GM23338 (cell line): Measurements from ENCODE around the gene ABI1. TPM values are rescaled to one million over a fixed set of nuclear protein-coding genes. Genes with fewer than 3 reads are reported as not detected.

Source experiments
- ATAC-seq: fragments of 200-7000 bp; cut with Tn5 transposase; 3 replicates; pipeline ENCODE4 v1.9.1; 2020
- DNase-seq: peaks from one replicate; pipeline ENCODE4 v3.0.0-alpha.2; 2015; ENCODE audit warnings: low spot score
- H2AFZ ChIP-seq: fragments of 200-600 bp; sonication (generic); 2 replicates; pipeline ENCODE4 v1.8.0; 2016; ENCODE audit warnings: antibody characterized with exemption, mild to moderate bottlenecking, moderate library complexity
- H3F3A ChIP-seq: fragments of 200-600 bp; sonication (generic); replicated peaks from 2 replicates; pipeline ENCODE4 v1.8.0; 2017; ENCODE audit warnings: antibody characterized with exemption, mixed run types, low read depth
- H3K27ac ChIP-seq: fragments of 200-600 bp; sonication (generic); 2 replicates; pipeline ENCODE4 v1.6.1; 2016; ENCODE audit warnings: low read depth
- H3K27me3 ChIP-seq: fragments of 200-600 bp; sonication (generic); 2 replicates; pipeline ENCODE4 v1.8.0; 2016; ENCODE audit warnings: mild to moderate bottlenecking, mixed run types, moderate library complexity; ENCODE audit not compliant: insufficient read depth
- H3K36me3 ChIP-seq: fragments of 200-600 bp; sonication (generic); 2 replicates; pipeline ENCODE4 v1.8.0; 2016; ENCODE audit warnings: mild to moderate bottlenecking; ENCODE audit not compliant: insufficient read depth
- H3K4me1 ChIP-seq: fragments of 200-600 bp; sonication (generic); 2 replicates; pipeline ENCODE4 v1.8.0; 2016; ENCODE audit warnings: mild to moderate bottlenecking, moderate library complexity; ENCODE audit not compliant: insufficient read depth
- H3K4me2 ChIP-seq: fragments of 200-600 bp; sonication (generic); 2 replicates; pipeline ENCODE4 v1.7.1; 2017; ENCODE audit warnings: mixed run types
- H3K4me3 ChIP-seq: fragments of 200-600 bp; sonication (generic); 2 replicates; pipeline ENCODE4 v1.6.1; 2016; ENCODE audit warnings: mixed run types
- H3K79me2 ChIP-seq: fragments of 200-600 bp; sonication (generic); replicated peaks from 2 replicates; pipeline ENCODE4 v1.8.0; 2017; ENCODE audit warnings: mild to moderate bottlenecking; ENCODE audit not compliant: insufficient read depth
- H3K9me2 ChIP-seq: fragments of 200-600 bp; sonication (generic); 2 replicates; pipeline ENCODE4 v1.8.0; 2017; ENCODE audit not compliant: insufficient read depth
- H4K20me1 ChIP-seq: fragments of 200-600 bp; sonication (generic); replicated peaks from 2 replicates; pipeline ENCODE4 v1.8.0; 2017; ENCODE audit warnings: mild to moderate bottlenecking; ENCODE audit not compliant: insufficient read depth
- H3K27ac Mint-ChIP-seq: 2 replicates; pipeline ENCODE4 v1.8.0; 2020; ENCODE audit warnings: inconsistent platforms, mild to moderate bottlenecking, moderate library complexity, mixed read lengths
- H3K27me3 Mint-ChIP-seq: 3 replicates; pipeline ENCODE4 v1.8.0; 2022; ENCODE audit warnings: low read depth, mild to moderate bottlenecking, moderate library complexity, mixed read lengths, inconsistent platforms; ENCODE audit not compliant: insufficient read depth, poor library complexity
- H3K36me3 Mint-ChIP-seq: 3 replicates; pipeline ENCODE4 v1.8.0; 2021; ENCODE audit warnings: low read depth, mild to moderate bottlenecking, inconsistent platforms, moderate library complexity, mixed read lengths
- H3K4me1 Mint-ChIP-seq: 3 replicates; pipeline ENCODE4 v1.8.0; 2020; ENCODE audit warnings: mild to moderate bottlenecking, inconsistent platforms, mixed read lengths
- H3K4me3 Mint-ChIP-seq: 3 replicates; pipeline ENCODE4 v1.8.0; 2021; ENCODE audit warnings: moderate library complexity, mild to moderate bottlenecking, inconsistent platforms, mixed read lengths
- H3K9me3 Mint-ChIP-seq: 3 replicates; pipeline ENCODE4 v1.8.0; 2020; ENCODE audit warnings: moderate library complexity, mild to moderate bottlenecking, inconsistent platforms, mixed read lengths
- CREB1 ChIP-seq: fragments of 250-450 bp; sonication (Bioruptor Pico); IDR thresholded peaks from 2 replicates; pipeline ENCODE4 v1.5.0; 2020; ENCODE audit warnings: low read depth, mild to moderate bottlenecking, moderate library complexity
- EZH2 ChIP-seq: fragments of 200-600 bp; sonication (generic); IDR thresholded peaks from one replicate; pipeline ENCODE4 v1.8.0; 2017; ENCODE audit warnings: antibody characterized with exemption, mild to moderate bottlenecking, low read depth; ENCODE audit not compliant: unreplicated experiment
- EZH2phosphoT487 ChIP-seq: fragments of 200-600 bp; sonication (generic); IDR thresholded peaks from one replicate; pipeline ENCODE4 v1.8.1; 2018; ENCODE audit warnings: antibody characterized with exemption; ENCODE audit not compliant: unreplicated experiment
- JUNB ChIP-seq: IDR thresholded peaks from one replicate; pipeline ENCODE4 v1.6.1; 2016; ENCODE audit warnings: antibody characterized with exemption; ENCODE audit not compliant: unreplicated experiment
- NANOG ChIP-seq: IDR thresholded peaks from 2 replicates; pipeline ENCODE4 v1.6.1; 2016; ENCODE audit warnings: antibody characterized with exemption, borderline replicate concordance
- POLR2AphosphoS5 ChIP-seq: IDR thresholded peaks from 2 replicates; pipeline ENCODE4 v1.6.1; 2016; ENCODE audit warnings: antibody characterized with exemption, low read depth
- STAT1 ChIP-seq: IDR thresholded peaks from one replicate; pipeline ENCODE4 v1.6.1; 2016; ENCODE audit warnings: antibody characterized with exemption; ENCODE audit not compliant: unreplicated experiment
- ZNF114 ChIP-seq: fragments of 250-450 bp; sonication (Bioruptor Pico); IDR thresholded peaks from 2 replicates; pipeline ENCODE4 v1.5.0; 2020; ENCODE audit warnings: mild to moderate bottlenecking, moderate library complexity
- ZNF331 ChIP-seq: fragments of 250-450 bp; sonication (Bioruptor Pico); IDR thresholded peaks from 2 replicates; pipeline ENCODE4 v1.5.0; 2020; ENCODE audit warnings: low read depth, mild to moderate bottlenecking, moderate library complexity
- polyA plus RNA-seq: library from polyadenylated mRNA; unstranded; fragments of >200 nt; fragmentation: Nextera tagmentation; extraction: Ambion mirVana; gene quantifications from 2 replicates; pipeline ENCODE4 v1.2.1, GENCODE V29; 2016
- total RNA-seq: library from RNA; depleted of rRNA; stranded (reverse); fragments of >200 nt; shearing (Covaris generic); gene quantifications from 2 replicates; pipeline ENCODE4 v1.2.3, GENCODE V29; 2014
- TF ChIP-seq, protein P1 (sequence below), 2 experiments: fragments of 200-600 bp in 1 of 2; sonication (generic) in 1 of 2; conservative IDR thresholded peaks; 2 replicates each; pipeline versions ENCODE4 v1.5.1 to v1.6.1; 2016 to 2017; ENCODE audit warnings: antibody characterized with exemption in 2 of 2, low read depth in 2 of 2, mild to moderate bottlenecking in 2 of 2, moderate library complexity in 1 of 2
- TF ChIP-seq, protein P2 (sequence below): IDR thresholded peaks from 2 replicates; pipeline ENCODE4 v1.6.1; 2016; ENCODE audit warnings: antibody characterized with exemption
- TF ChIP-seq, protein P3 (sequence below): fragments of 250-450 bp; sonication (Bioruptor Pico); IDR thresholded peaks from 2 replicates; pipeline ENCODE4 v1.5.0; 2020; ENCODE audit warnings: mild to moderate bottlenecking, moderate library complexity

Gene ABI1
- total and polyA plus RNA-seq, 2 experiments from 2014 or later, result 22.3 to 30.7 TPM

DNA sequence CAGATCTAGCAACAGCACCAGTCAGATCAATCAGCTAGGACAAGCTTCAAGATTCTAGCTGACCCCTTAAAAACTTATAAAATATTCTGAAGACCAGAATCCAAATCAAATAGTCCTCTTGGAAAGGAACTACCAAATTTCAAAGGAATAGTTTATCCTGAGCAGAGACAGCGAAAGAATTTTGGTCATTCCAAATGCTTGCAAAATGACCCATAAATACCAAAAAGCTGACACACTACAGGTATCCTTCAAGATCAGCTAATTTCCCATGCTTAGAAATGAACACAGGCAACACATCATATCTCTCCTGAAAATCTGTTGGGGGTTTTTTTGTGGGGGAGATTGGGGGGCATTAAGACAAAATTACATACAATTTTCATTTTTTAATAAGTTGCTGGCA, 84.5 kb downstream of the ABI1 start:
- Histone ChIP-seq H3K4me3 (no peak overlapping the region), H3F3A (no peaks in the 10 kb centered on the region), H3K27me3 (no peaks in the 10 kb centered on the region), H2AFZ (no peak overlapping the region), H3K79me2 (peaks cover 86% of the 10 kb centered on the region), H3K4me2 (no peak overlapping the region), H3K9me2 (0 out of 2 replicates have a peak, but pooled peaks cover 4% of the 10 kb centered on the region), H3K4me1 (peaks cover 21% of the 10 kb centered on the region), H4K20me1 (no peaks in the 10 kb centered on the region; the same call in 1 of the 2 replicates), H3K27ac (no peak overlapping the region), H3K36me3 (no peaks in the 10 kb centered on the region)
- no peaks in the 10 kb centered on the region for H3K9me3 Mint-ChIP-seq
- H3K27ac Mint-ChIP-seq, result 0 out of 2 replicates have a peak overlapping the region, but pooled peaks have one; percentile 22
- H3K36me3 Mint-ChIP-seq, result no peaks in the 10 kb centered on the region
- ATAC-seq (no peak), DNase-seq (no peak)
- no peaks in the 10 kb centered on the region for H3K27me3 Mint-ChIP-seq
- H3K4me1 Mint-ChIP-seq, result peaks cover 20% of the 10 kb centered on the region
- TF ChIP-seq, protein P1, sequence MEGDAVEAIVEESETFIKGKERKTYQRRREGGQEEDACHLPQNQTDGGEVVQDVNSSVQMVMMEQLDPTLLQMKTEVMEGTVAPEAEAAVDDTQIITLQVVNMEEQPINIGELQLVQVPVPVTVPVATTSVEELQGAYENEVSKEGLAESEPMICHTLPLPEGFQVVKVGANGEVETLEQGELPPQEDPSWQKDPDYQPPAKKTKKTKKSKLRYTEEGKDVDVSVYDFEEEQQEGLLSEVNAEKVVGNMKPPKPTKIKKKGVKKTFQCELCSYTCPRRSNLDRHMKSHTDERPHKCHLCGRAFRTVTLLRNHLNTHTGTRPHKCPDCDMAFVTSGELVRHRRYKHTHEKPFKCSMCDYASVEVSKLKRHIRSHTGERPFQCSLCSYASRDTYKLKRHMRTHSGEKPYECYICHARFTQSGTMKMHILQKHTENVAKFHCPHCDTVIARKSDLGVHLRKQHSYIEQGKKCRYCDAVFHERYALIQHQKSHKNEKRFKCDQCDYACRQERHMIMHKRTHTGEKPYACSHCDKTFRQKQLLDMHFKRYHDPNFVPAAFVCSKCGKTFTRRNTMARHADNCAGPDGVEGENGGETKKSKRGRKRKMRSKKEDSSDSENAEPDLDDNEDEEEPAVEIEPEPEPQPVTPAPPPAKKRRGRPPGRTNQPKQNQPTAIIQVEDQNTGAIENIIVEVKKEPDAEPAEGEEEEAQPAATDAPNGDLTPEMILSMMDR (conservative IDR thresholded peaks at IDR 0.05; ENCODE audit: low read depth in 2 of 2), result no peak
- TF ChIP-seq ZNF114 (CRISPR knock-in tag) (no peak), EZH2 (no peak), CREB1 (CRISPR knock-in tag) (no peak), POLR2AphosphoS5 (no peak)
- TF ChIP-seq, protein P2, sequence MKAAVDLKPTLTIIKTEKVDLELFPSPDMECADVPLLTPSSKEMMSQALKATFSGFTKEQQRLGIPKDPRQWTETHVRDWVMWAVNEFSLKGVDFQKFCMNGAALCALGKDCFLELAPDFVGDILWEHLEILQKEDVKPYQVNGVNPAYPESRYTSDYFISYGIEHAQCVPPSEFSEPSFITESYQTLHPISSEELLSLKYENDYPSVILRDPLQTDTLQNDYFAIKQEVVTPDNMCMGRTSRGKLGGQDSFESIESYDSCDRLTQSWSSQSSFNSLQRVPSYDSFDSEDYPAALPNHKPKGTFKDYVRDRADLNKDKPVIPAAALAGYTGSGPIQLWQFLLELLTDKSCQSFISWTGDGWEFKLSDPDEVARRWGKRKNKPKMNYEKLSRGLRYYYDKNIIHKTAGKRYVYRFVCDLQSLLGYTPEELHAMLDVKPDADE, result no peak
- H3K4me3 Mint-ChIP-seq, result no peak overlapping the region

DNA sequence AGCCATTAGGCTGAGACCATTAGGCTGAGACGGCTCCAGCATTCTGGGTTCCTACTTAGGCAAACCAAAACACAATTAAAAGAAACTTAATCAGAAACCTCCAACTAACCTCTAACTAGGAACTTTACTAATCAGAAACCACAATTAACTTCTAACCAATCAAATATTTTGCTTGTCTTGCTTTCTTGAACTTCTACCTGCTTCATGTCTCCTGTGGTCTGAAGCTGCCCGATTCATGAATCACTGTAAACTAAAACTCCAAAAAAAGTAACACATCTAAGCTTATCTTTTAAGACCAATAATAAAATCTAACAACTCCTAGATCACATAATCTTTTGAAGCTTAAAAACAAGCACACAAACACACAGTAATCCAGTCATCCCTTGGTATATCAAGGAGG, 87.1 kb downstream of the ABI1 start:
- ATAC-seq (no peak), DNase-seq (no peak)
- H3F3A ChIP-seq, result no peaks in the 10 kb centered on the region
- H3K27me3 ChIP-seq, result no peaks in the 10 kb centered on the region
- Mint-ChIP-seq H3K9me3 (no peaks in the 10 kb centered on the region), H3K27ac (no peak overlapping the region; the same call in 1 of the 2 replicates), H3K4me1 (peaks cover 22% of the 10 kb centered on the region; the same call in 2 of the 3 replicates), H3K27me3 (no peaks in the 10 kb centered on the region), H3K36me3 (no peaks in the 10 kb centered on the region), H3K4me3 (no peak overlapping the region)
- H3K4me1 ChIP-seq, result peaks cover 15% of the 10 kb centered on the region; the same call in 1 of the 2 replicates
- H3K4me2 ChIP-seq, result no peak overlapping the region
- H4K20me1 ChIP-seq, result no peaks in the 10 kb centered on the region; the same call in 1 of the 2 replicates
- TF ChIP-seq POLR2AphosphoS5 (no peak), STAT1 (no peak), EZH2 (no peak), NANOG (no peak), JUNB (no peak), ZNF331 (no peak), CREB1 (CRISPR knock-in tag) (no peak), EZH2phosphoT487 (no peak)
- TF ChIP-seq, protein P3, sequence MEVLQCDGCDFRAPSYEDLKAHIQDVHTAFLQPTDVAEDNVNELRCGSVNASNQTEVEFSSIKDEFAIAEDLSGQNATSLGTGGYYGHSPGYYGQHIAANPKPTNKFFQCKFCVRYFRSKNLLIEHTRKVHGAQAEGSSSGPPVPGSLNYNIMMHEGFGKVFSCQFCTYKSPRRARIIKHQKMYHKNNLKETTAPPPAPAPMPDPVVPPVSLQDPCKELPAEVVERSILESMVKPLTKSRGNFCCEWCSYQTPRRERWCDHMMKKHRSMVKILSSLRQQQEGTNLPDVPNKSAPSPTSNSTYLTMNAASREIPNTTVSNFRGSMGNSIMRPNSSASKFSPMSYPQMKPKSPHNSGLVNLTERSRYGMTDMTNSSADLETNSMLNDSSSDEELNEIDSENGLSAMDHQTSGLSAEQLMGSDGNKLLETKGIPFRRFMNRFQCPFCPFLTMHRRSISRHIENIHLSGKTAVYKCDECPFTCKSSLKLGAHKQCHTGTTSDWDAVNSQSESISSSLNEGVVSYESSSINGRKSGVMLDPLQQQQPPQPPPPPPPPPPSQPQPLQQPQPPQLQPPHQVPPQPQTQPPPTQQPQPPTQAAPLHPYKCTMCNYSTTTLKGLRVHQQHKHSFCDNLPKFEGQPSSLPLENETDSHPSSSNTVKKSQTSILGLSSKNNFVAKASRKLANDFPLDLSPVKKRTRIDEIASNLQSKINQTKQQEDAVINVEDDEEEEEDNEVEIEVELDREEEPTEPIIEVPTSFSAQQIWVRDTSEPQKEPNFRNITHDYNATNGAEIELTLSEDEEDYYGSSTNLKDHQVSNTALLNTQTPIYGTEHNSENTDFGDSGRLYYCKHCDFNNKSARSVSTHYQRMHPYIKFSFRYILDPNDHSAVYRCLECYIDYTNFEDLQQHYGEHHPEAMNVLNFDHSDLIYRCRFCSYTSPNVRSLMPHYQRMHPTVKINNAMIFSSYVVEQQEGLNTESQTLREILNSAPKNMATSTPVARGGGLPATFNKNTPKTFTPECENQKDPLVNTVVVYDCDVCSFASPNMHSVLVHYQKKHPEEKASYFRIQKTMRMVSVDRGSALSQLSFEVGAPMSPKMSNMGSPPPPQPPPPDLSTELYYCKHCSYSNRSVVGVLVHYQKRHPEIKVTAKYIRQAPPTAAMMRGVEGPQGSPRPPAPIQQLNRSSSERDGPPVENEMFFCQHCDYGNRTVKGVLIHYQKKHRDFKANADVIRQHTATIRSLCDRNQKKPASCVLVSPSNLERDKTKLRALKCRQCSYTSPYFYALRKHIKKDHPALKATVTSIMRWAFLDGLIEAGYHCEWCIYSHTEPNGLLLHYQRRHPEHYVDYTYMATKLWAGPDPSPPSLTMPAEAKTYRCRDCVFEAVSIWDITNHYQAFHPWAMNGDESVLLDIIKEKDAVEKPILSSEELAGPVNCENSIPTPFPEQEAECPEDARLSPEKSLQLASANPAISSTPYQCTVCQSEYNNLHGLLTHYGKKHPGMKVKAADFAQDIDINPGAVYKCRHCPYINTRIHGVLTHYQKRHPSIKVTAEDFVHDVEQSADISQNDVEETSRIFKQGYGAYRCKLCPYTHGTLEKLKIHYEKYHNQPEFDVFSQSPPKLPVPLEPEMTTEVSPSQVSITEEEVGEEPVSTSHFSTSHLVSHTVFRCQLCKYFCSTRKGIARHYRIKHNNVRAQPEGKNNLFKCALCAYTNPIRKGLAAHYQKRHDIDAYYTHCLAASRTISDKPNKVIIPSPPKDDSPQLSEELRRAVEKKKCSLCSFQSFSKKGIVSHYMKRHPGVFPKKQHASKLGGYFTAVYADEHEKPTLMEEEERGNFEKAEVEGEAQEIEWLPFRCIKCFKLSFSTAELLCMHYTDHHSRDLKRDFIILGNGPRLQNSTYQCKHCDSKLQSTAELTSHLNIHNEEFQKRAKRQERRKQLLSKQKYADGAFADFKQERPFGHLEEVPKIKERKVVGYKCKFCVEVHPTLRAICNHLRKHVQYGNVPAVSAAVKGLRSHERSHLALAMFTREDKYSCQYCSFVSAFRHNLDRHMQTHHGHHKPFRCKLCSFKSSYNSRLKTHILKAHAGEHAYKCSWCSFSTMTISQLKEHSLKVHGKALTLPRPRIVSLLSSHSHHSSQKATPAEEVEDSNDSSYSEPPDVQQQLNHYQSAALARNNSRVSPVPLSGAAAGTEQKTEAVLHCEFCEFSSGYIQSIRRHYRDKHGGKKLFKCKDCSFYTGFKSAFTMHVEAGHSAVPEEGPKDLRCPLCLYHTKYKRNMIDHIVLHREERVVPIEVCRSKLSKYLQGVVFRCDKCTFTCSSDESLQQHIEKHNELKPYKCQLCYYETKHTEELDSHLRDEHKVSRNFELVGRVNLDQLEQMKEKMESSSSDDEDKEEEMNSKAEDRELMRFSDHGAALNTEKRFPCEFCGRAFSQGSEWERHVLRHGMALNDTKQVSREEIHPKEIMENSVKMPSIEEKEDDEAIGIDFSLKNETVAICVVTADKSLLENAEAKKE (CRISPR knock-in tag), result no peak
- peaks cover 64% of the 10 kb centered on the region for H3K79me2 ChIP-seq
- H3K4me3 ChIP-seq, result no peak overlapping the region
- no peaks in the 10 kb centered on the region for H3K9me2 ChIP-seq
- H3K27ac ChIP-seq, result no peak overlapping the region
- no peak overlapping the region for H2AFZ ChIP-seq
- H3K36me3 ChIP-seq, result no peaks in the 10 kb centered on the region
